HepG2 (cell line): ENCODE results near the gene CCDC97. TPM values are rescaled to one million over a fixed set of nuclear protein-coding genes. Genes with fewer than 3 reads are reported as not detected.
A peak's percentile ranks its signal among the peaks of the same experiment; 100 is the strongest.

Source experiments
- ATF1 ChIP-seq: IDR thresholded peaks from 2 replicates; pipeline ENCODE4 v1.6.1; 2016; ENCODE audit warnings: mild to moderate bottlenecking, control low read depth
- HDAC1 ChIP-seq: sonication (generic); formaldehyde crosslinking; IDR thresholded peaks from 2 replicates; pipeline ENCODE4 v1.5.1; 2020; ENCODE audit warnings: mild to moderate bottlenecking, missing genetic modification reagents
- KLF11 ChIP-seq: IDR thresholded peaks from 2 replicates; pipeline ENCODE4 v1.6.1; 2016; ENCODE audit warnings: missing compliant biosample characterization
- MAF1 ChIP-seq: sonication (generic); formaldehyde crosslinking; IDR thresholded peaks from 2 replicates; pipeline ENCODE4 v1.5.0; 2020; ENCODE audit warnings: missing genetic modification reagents, borderline replicate concordance
- NBN ChIP-seq: fragments of 450-650 bp; conservative IDR thresholded peaks from 2 replicates; pipeline ENCODE4 v1.6.1; 2017
- NCOA5 ChIP-seq: sonication (generic); formaldehyde crosslinking; IDR thresholded peaks from 2 replicates; pipeline ENCODE4 v1.4.0; 2020; ENCODE audit warnings: missing genetic modification reagents
- PRDM10 ChIP-seq: sonication (generic); formaldehyde crosslinking; IDR thresholded peaks from 2 replicates; pipeline ENCODE4 v1.4.0; 2020; ENCODE audit warnings: low read depth, missing genetic modification reagents
- SKI ChIP-seq: fragments of 450-650 bp; IDR thresholded peaks from one replicate; pipeline ENCODE4 v1.6.1; 2018; ENCODE audit warnings: mild to moderate bottlenecking; ENCODE audit not compliant: partially characterized antibody
- TAF15 ChIP-seq: fragments of 200-400 bp; formaldehyde crosslinking; IDR thresholded peaks from one replicate; pipeline ENCODE4 v1.6.1; 2018; ENCODE audit warnings: mild to moderate bottlenecking, low read depth, low read length; ENCODE audit not compliant: poor library complexity, severe bottlenecking
- ZBTB38 ChIP-seq: sonication (generic); formaldehyde crosslinking; IDR thresholded peaks from 2 replicates; pipeline ENCODE4 v1.5.1; 2020; ENCODE audit warnings: mild to moderate bottlenecking, missing genetic modification reagents
- ZC3H4 ChIP-seq: sonication (generic); formaldehyde crosslinking; IDR thresholded peaks from 2 replicates; pipeline ENCODE4 v1.4.0; 2020; ENCODE audit warnings: missing genetic modification reagents, borderline replicate concordance
- ZEB1 ChIP-seq: IDR thresholded peaks from 2 replicates; pipeline ENCODE4 v1.6.1; 2012; ENCODE audit warnings: mild to moderate bottlenecking, low read depth, inconsistent platforms; ENCODE audit not compliant: insufficient replicate concordance
- ZFP36 ChIP-seq: fragments of 150-350 bp; IDR thresholded peaks from 2 replicates; pipeline ENCODE4 v1.6.1; 2018; ENCODE audit warnings: borderline replicate concordance, low read length, low read depth; ENCODE audit not compliant: partially characterized antibody
- ZNF230 ChIP-seq: sonication (generic); formaldehyde crosslinking; IDR thresholded peaks from 2 replicates; pipeline ENCODE4 v1.4.0; 2020; ENCODE audit warnings: mild to moderate bottlenecking, missing genetic modification reagents
- ZNF430 ChIP-seq: sonication (generic); formaldehyde crosslinking; IDR thresholded peaks from 2 replicates; pipeline ENCODE4 v1.9.0; 2021; ENCODE audit warnings: mild to moderate bottlenecking, missing genetic modification reagents
- ZNF44 ChIP-seq: sonication (generic); formaldehyde crosslinking; IDR thresholded peaks from 2 replicates; pipeline ENCODE4 v1.5.1; 2020; ENCODE audit warnings: mild to moderate bottlenecking, missing genetic modification reagents
- polyA plus RNA-seq, 8 experiments: library from polyadenylated mRNA; depleted of rRNA in 3 of 8; stranded (reverse) in 7 of 8; unstranded in 1 of 8; fragments of >200 nt; fragmentation: Illumina TruSeq in 4 of 8; extraction: Trizol in 4 of 8; gene quantifications; 2 replicates each; pipeline versions ENCODE4 v1.2.1 to v1.2.3, GENCODE V29; 2011 to 2016; ENCODE audit warnings: low read depth in 4 of 8, missing spikeins in 1 of 8, mixed read lengths in 1 of 8; ENCODE audit not compliant: insufficient read depth in 1 of 8
- total RNA-seq, 5 experiments: library from RNA; depleted of rRNA; stranded (reverse); fragments of >200 nt; fragmentation: Illumina TruSeq; extraction: Trizol; gene quantifications; 2 replicates each; pipeline ENCODE4 v1.2.3, GENCODE V29; 2016; ENCODE audit warnings: low read depth in 1 of 5
- TF ChIP-seq, protein P1 (sequence below): sonication (generic); formaldehyde crosslinking; IDR thresholded peaks from 2 replicates; pipeline ENCODE4 v1.4.0; 2020; ENCODE audit warnings: missing genetic modification reagents
- TF ChIP-seq, protein P2 (sequence below): sonication (generic); formaldehyde crosslinking; IDR thresholded peaks from 2 replicates; pipeline ENCODE4 v1.4.0; 2020; ENCODE audit warnings: mild to moderate bottlenecking, low read depth, missing genetic modification reagents
- TF ChIP-seq, protein P3 (sequence below): IDR thresholded peaks from 2 replicates; pipeline ENCODE4 v1.6.1; 2016; ENCODE audit warnings: low read depth, borderline replicate concordance
- TF ChIP-seq, protein P4 (sequence below): sonication (generic); formaldehyde crosslinking; IDR thresholded peaks from 2 replicates; pipeline ENCODE4 v1.4.0; 2020; ENCODE audit warnings: low read depth, mild to moderate bottlenecking, missing genetic modification reagents

The CCDC97 gene
- total and polyA plus RNA-seq, 2 of the 13 experiments (the other 11 are each of a cell fraction or from before 2014, with no cell fraction given), result 6.2 to 7.3 TPM

- TF ChIP-seq, protein P1, sequence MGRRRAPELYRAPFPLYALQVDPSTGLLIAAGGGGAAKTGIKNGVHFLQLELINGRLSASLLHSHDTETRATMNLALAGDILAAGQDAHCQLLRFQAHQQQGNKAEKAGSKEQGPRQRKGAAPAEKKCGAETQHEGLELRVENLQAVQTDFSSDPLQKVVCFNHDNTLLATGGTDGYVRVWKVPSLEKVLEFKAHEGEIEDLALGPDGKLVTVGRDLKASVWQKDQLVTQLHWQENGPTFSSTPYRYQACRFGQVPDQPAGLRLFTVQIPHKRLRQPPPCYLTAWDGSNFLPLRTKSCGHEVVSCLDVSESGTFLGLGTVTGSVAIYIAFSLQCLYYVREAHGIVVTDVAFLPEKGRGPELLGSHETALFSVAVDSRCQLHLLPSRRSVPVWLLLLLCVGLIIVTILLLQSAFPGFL (CRISPR knock-in tag), result no peak
- TF ChIP-seq, protein P2, sequence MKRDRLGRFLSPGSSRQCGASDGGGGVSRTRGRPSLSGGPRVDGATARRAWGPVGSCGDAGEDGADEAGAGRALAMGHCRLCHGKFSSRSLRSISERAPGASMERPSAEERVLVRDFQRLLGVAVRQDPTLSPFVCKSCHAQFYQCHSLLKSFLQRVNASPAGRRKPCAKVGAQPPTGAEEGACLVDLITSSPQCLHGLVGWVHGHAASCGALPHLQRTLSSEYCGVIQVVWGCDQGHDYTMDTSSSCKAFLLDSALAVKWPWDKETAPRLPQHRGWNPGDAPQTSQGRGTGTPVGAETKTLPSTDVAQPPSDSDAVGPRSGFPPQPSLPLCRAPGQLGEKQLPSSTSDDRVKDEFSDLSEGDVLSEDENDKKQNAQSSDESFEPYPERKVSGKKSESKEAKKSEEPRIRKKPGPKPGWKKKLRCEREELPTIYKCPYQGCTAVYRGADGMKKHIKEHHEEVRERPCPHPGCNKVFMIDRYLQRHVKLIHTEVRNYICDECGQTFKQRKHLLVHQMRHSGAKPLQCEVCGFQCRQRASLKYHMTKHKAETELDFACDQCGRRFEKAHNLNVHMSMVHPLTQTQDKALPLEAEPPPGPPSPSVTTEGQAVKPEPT (CRISPR knock-in tag), result no peak
- TF ChIP-seq ZC3H4 (CRISPR knock-in tag) (no peak), ZNF44 (CRISPR knock-in tag) (0 out of 2 replicates have a peak, but pooled peaks have one; percentile 19), MAF1 (CRISPR knock-in tag) (no peak), ZFP36 (no peak), PRDM10 (CRISPR knock-in tag) (no peak), ZEB1 (no peak), KLF11 (CRISPR knock-in tag) (peak; percentile 71), ZBTB38 (CRISPR knock-in tag) (no peak), NCOA5 (no peak), ATF1 (CRISPR knock-in tag) (peak; percentile 51), ZNF430 (CRISPR knock-in tag) (no peak), SKI (peak; percentile 8), ZNF230 (CRISPR knock-in tag) (peak; percentile 56; the same call in 1 of the 2 replicates), TAF15 (peak; percentile 50), NBN (no peak), HDAC1 (CRISPR knock-in tag) (peak; percentile 57)
- TF ChIP-seq, protein P3, sequence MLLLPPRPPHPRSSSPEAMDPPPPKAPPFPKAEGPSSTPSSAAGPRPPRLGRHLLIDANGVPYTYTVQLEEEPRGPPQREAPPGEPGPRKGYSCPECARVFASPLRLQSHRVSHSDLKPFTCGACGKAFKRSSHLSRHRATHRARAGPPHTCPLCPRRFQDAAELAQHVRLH (CRISPR knock-in tag), result peak; percentile 47; the same call in 1 of the 2 replicates
- TF ChIP-seq, protein P4, sequence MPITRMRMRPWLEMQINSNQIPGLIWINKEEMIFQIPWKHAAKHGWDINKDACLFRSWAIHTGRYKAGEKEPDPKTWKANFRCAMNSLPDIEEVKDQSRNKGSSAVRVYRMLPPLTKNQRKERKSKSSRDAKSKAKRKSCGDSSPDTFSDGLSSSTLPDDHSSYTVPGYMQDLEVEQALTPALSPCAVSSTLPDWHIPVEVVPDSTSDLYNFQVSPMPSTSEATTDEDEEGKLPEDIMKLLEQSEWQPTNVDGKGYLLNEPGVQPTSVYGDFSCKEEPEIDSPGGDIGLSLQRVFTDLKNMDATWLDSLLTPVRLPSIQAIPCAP (CRISPR knock-in tag), result no peak
These were observed 54.0 kb downstream of the CCDC97 start, which contains the start of gene B9D2 (continued) for GRCh38 chr19:41363753-41364523.
